ENCODE data around the gene TSC2. TPM values are rescaled to one million over a fixed set of nuclear protein-coding genes. Genes with fewer than 3 reads are reported as not detected.

TSC2 gene
- total RNA-seq, 1 donor from 2014 or later: 215 TPM

- H3K27ac Mint-ChIP-seq (ENCODE audit: unreplicated experiment): no peak overlapping the region
- H3K36me3 Mint-ChIP-seq (ENCODE audit: unreplicated experiment): no peaks in the 10 kb centered on the region
- H3K4me1 Mint-ChIP-seq (ENCODE audit: low read depth, unreplicated experiment): peaks cover 8% of the 10 kb centered on the region
- peaks cover 12% of the 10 kb centered on the region for H3K9me3 Mint-ChIP-seq (ENCODE audit: unreplicated experiment)
- H3K27me3 Mint-ChIP-seq (ENCODE audit: unreplicated experiment): peaks cover 12% of the 10 kb centered on the region
- no peak for DNase-seq
- no peak overlapping the region for H3K4me3 Mint-ChIP-seq (ENCODE audit: unreplicated experiment)
- TF ChIP-seq CTCF (IDR thresholded peaks at IDR 0.05; ENCODE audit: partially characterized antibody, unreplicated experiment): no peak
Measured at GRCh38 chr16:2083876-2084780, 36.3 kb downstream of the TSC2 start.

- H3K9me3 Mint-ChIP-seq (ENCODE audit: unreplicated experiment): peaks cover 13% of the 10 kb centered on the region
- peaks cover 9% of the 10 kb centered on the region for H3K4me1 Mint-ChIP-seq (ENCODE audit: low read depth, unreplicated experiment)
- no peak for DNase-seq
- peaks cover 13% of the 10 kb centered on the region for H3K27me3 Mint-ChIP-seq (ENCODE audit: unreplicated experiment)
- no peak for TF ChIP-seq CTCF (IDR thresholded peaks at IDR 0.05; ENCODE audit: partially characterized antibody, unreplicated experiment)
- no peak overlapping the region for H3K4me3 Mint-ChIP-seq (ENCODE audit: unreplicated experiment)
- no peaks in the 10 kb centered on the region for H3K36me3 Mint-ChIP-seq (ENCODE audit: unreplicated experiment)
- H3K27ac Mint-ChIP-seq (ENCODE audit: unreplicated experiment): no peak overlapping the region
Measured at GRCh38 chr16:2084895-2085625, 37.3 kb downstream of the TSC2 start.

GRCh38 chr16:2085669-2086068 lies 37.9 kb downstream of the TSC2 start:
- Mint-ChIP-seq H3K4me1 (ENCODE audit: low read depth, unreplicated experiment) (peaks cover 9% of the 10 kb centered on the region), H3K27ac (ENCODE audit: unreplicated experiment) (no peak overlapping the region), H3K36me3 (ENCODE audit: unreplicated experiment) (no peaks in the 10 kb centered on the region), H3K9me3 (ENCODE audit: unreplicated experiment) (peaks cover 14% of the 10 kb centered on the region), H3K27me3 (ENCODE audit: unreplicated experiment) (peaks cover 15% of the 10 kb centered on the region), H3K4me3 (ENCODE audit: unreplicated experiment) (no peak overlapping the region)
- no peak for DNase-seq
- no peak for TF ChIP-seq CTCF (IDR thresholded peaks at IDR 0.05; ENCODE audit: partially characterized antibody, unreplicated experiment)

GRCh38 chr16:2086106-2086742 lies 38.4 kb downstream of the TSC2 start:
- H3K36me3 Mint-ChIP-seq (ENCODE audit: unreplicated experiment): no peaks in the 10 kb centered on the region
- DNase-seq: no peak

More at GRCh38 chr16:2086106-2086742, 38.4 kb downstream of the TSC2 start:
- no peak overlapping the region for H3K27ac Mint-ChIP-seq (ENCODE audit: unreplicated experiment)
- TF ChIP-seq CTCF (IDR thresholded peaks at IDR 0.05; ENCODE audit: partially characterized antibody, unreplicated experiment): no peak
- peaks cover 14% of the 10 kb centered on the region for H3K9me3 Mint-ChIP-seq (ENCODE audit: unreplicated experiment)
- H3K4me1 Mint-ChIP-seq (ENCODE audit: low read depth, unreplicated experiment): peaks cover 9% of the 10 kb centered on the region
- peaks cover 15% of the 10 kb centered on the region for H3K27me3 Mint-ChIP-seq (ENCODE audit: unreplicated experiment)
- H3K4me3 Mint-ChIP-seq (ENCODE audit: unreplicated experiment): no peak overlapping the region

All from glutamatergic neuron (in vitro differentiated cells).